Gastroesophageal sphincter (tissue), 3 donors: ENCODE results near the gene PTPRN2.

ENCODE experiments used
- CTCF ChIP-seq, 4 experiments: fragments of 200-600 bp in 2 of 4; fragments of 450-650 bp in 2 of 4; sonication (generic) in 1 of 4; IDR thresholded peaks; one replicate each; pipeline ENCODE4 v1.5.1; 2017 to 2019; ENCODE audit warnings: antibody characterized with exemption in 4 of 4, mild to moderate bottlenecking in 2 of 4, moderate library complexity in 2 of 4
- EP300 ChIP-seq: sonication (generic); formaldehyde crosslinking; IDR thresholded peaks from one replicate; pipeline ENCODE4 v1.6.1; 2017; ENCODE audit warnings: antibody characterized with exemption, mild to moderate bottlenecking
- POLR2A ChIP-seq, 2 donors: fragments of 450-650 bp; IDR thresholded peaks; one replicate each; pipeline ENCODE4 v1.6.1; 2017; ENCODE audit warnings: antibody characterized with exemption in 2 of 2, mild to moderate bottlenecking in 2 of 2, moderate library complexity in 1 of 2
- POLR2AphosphoS5 ChIP-seq: sonication (generic); formaldehyde crosslinking; IDR thresholded peaks from one replicate; pipeline ENCODE4 v1.6.1; 2017; ENCODE audit warnings: antibody characterized with exemption

GRCh38 chr7:157779206-157779605, 808.4 kb downstream of the PTPRN2 start:
- TF ChIP-seq CTCF (IDR thresholded peaks at IDR 0.05) (no peak), POLR2A (IDR thresholded peaks at IDR 0.05) (no peak), EP300 (no peak), POLR2AphosphoS5 (no peak)
